T47D (cell line): ENCODE data around the gene GAS6.
"Not testable (repeated sequence)": the region's sequence is repeated elsewhere in the genome, so short reads cannot be mapped to it uniquely, and the experiment has no call there.

ENCODE experiments used
- DNase-seq, 2 experiments: peaks; one replicate each; pipeline versions ENCODE4 v3.0.0 to v3.0.0-alpha.2; 2011 to 2012; ENCODE audit warnings: low read depth in 1 of 2, low spot score in 1 of 2
- JUND ChIP-seq: IDR thresholded peaks from 2 replicates; pipeline ENCODE4 v1.6.1; 2012; ENCODE audit warnings: low read depth
- in situ Hi-C: cut with HindIII; loops from 2 replicates; pipeline ENCODE4 v1.10.0; 2016; ENCODE audit warnings: low sequenced_read_pairs, low pct_unique_long_range_greater_than_20kb

The GAS6 gene

GRCh38 chr13:113863524-113864272 lies at the start of gene GAS6:
Gene GAS6, minus strand, starts transcription at chr13:113864076. Its CDS starts 156 bp downstream, at chr13:113863920.
- peak; percentile 68 to 81 for DNase-seq

GRCh38 chr13:113913408-113913807 lies 49.5 kb upstream of the GAS6 start:
- in situ Hi-C loops, DNase-seq: not testable (repeated sequence)

More at GRCh38 chr13:113863524-113864272, at the start of gene GAS6:
- in situ Hi-C loops = no loop called here
- TF ChIP-seq JUND = no peak

- TF ChIP-seq JUND = no peak
- DNase-seq = no peak
- in situ Hi-C loops = no loop called here
These were observed 48.7 kb upstream of the GAS6 start for GRCh38 chr13:113912596-113912995.

- DNase-seq = no peak
- in situ Hi-C loops = no loop called here
- TF ChIP-seq JUND = no peak
These were observed 44.0 kb upstream of the GAS6 start for GRCh38 chr13:113907635-113908617.

- TF ChIP-seq JUND = no peak
- no peak for DNase-seq
- in situ Hi-C loops = no loop called here
These were observed 42.7 kb upstream of the GAS6 start for GRCh38 chr13:113906571-113906970.

- no peak for TF ChIP-seq JUND
- no peak for DNase-seq
- in situ Hi-C loops = no loop called here
These were observed 42.1 kb upstream of the GAS6 start for GRCh38 chr13:113905942-113906341.

GRCh38 chr13:113905018-113905417 lies 41.1 kb upstream of the GAS6 start:
- DNase-seq = no peak
- in situ Hi-C loops = no loop called here
- no peak for TF ChIP-seq JUND

- in situ Hi-C loops = no loop called here
- no peak for TF ChIP-seq JUND
- DNase-seq = peak in 1 of 2 experiments; percentile 80
These were observed 40.5 kb upstream of the GAS6 start for GRCh38 chr13:113904411-113904810.

- DNase-seq = no peak
- TF ChIP-seq JUND = no peak
- in situ Hi-C loops = no loop called here
These were observed 40.0 kb upstream of the GAS6 start for GRCh38 chr13:113903912-113904311.

GRCh38 chr13:113902986-113903775 lies 39.3 kb upstream of the GAS6 start:
- no peak for TF ChIP-seq JUND
- DNase-seq = no peak

GRCh38 chr13:113902481-113902880 lies 38.6 kb upstream of the GAS6 start:
- TF ChIP-seq JUND = no peak
- in situ Hi-C loops = no loop called here
- DNase-seq = no peak

More at GRCh38 chr13:113902986-113903775, 39.3 kb upstream of the GAS6 start:
- in situ Hi-C loops = no loop called here

GRCh38 chr13:113901642-113902041 lies 37.8 kb upstream of the GAS6 start:
- no peak for TF ChIP-seq JUND
- DNase-seq = no peak
- in situ Hi-C loops = no loop called here
